SK-N-SH treated with all-trans-retinoic acid at 6 μM for 48 hours (cell line): ENCODE results near the gene NFATC2IP.

Source experiments
- ATAC-seq: fragments of 200-7000 bp; cut with Tn5 transposase; 3 replicates; pipeline ENCODE4 v1.9.1; 2020; ENCODE audit warnings: mild to moderate bottlenecking, moderate library complexity
- ARNTL ChIP-seq: fragments of 450-650 bp; formaldehyde crosslinking; IDR thresholded peaks from 2 replicates; pipeline ENCODE4 v1.5.0; 2020; ENCODE audit warnings: low read depth, mild to moderate bottlenecking, moderate library complexity, borderline replicate concordance
- BACH2 ChIP-seq: fragments of 250-450 bp; sonication (Bioruptor Pico); IDR thresholded peaks from 2 replicates; pipeline ENCODE4 v1.9.0; 2021; ENCODE audit warnings: mild to moderate bottlenecking, borderline replicate concordance
- CSDC2 ChIP-seq: fragments of 250-450 bp; sonication (Bioruptor Pico); IDR thresholded peaks from 2 replicates; pipeline ENCODE4 v1.5.0; 2020; ENCODE audit warnings: mild to moderate bottlenecking, moderate library complexity
- ESRRG ChIP-seq: fragments of 250-450 bp; sonication (Bioruptor Pico); IDR thresholded peaks from 2 replicates; pipeline ENCODE4 v1.6.1; 2021; ENCODE audit warnings: mild to moderate bottlenecking
- ISL1 ChIP-seq: fragments of 250-450 bp; sonication (Bioruptor Pico); IDR thresholded peaks from 2 replicates; pipeline ENCODE4 v2.1.2; 2022; ENCODE audit warnings: mild to moderate bottlenecking, moderate library complexity
- OSR1 ChIP-seq: fragments of 250-450 bp; sonication (Bioruptor Pico); IDR thresholded peaks from 2 replicates; pipeline ENCODE4 v1.8.0; 2022; ENCODE audit warnings: moderate library complexity, mild to moderate bottlenecking, inconsistent platforms
- POU6F1 ChIP-seq: fragments of 250-450 bp; sonication (Bioruptor Pico); IDR thresholded peaks from 2 replicates; pipeline ENCODE4 v1.8.0; 2021; ENCODE audit warnings: low read depth, mild to moderate bottlenecking, moderate library complexity, borderline replicate concordance
- PPARA ChIP-seq: fragments of 250-450 bp; sonication (Bioruptor Pico); IDR thresholded peaks from 2 replicates; pipeline ENCODE4 v1.5.0; 2020; ENCODE audit warnings: mild to moderate bottlenecking, borderline replicate concordance
- RARB ChIP-seq: fragments of 250-450 bp; sonication (Bioruptor Pico); IDR thresholded peaks from 2 replicates; pipeline ENCODE4 v1.8.0; 2021; ENCODE audit warnings: mild to moderate bottlenecking, moderate library complexity
- SNAI2 ChIP-seq: fragments of 250-450 bp; sonication (Bioruptor Pico); IDR thresholded peaks from 2 replicates; pipeline ENCODE4 v1.5.0; 2020; ENCODE audit warnings: mild to moderate bottlenecking, moderate library complexity
- TCF4 ChIP-seq: fragments of 250-450 bp; sonication (Bioruptor Pico); IDR thresholded peaks from 2 replicates; pipeline ENCODE4 v1.8.0; 2021; ENCODE audit warnings: mild to moderate bottlenecking, moderate library complexity, borderline replicate concordance
- ZC3H10 ChIP-seq: fragments of 250-450 bp; sonication (Bioruptor Pico); IDR thresholded peaks from 2 replicates; pipeline ENCODE4 v1.5.1; 2021; ENCODE audit warnings: mild to moderate bottlenecking, moderate library complexity
- ZFP3 ChIP-seq: fragments of 250-450 bp; sonication (Bioruptor Pico); IDR thresholded peaks from 2 replicates; pipeline ENCODE4 v1.5.0; 2020; ENCODE audit warnings: mild to moderate bottlenecking, moderate library complexity
- ZFP30 ChIP-seq: fragments of 450-650 bp; formaldehyde crosslinking; IDR thresholded peaks from 2 replicates; pipeline ENCODE4 v1.5.0; 2022; ENCODE audit warnings: mild to moderate bottlenecking, moderate library complexity
- ZNF70 ChIP-seq: fragments of 450-650 bp; formaldehyde crosslinking; IDR thresholded peaks from 2 replicates; pipeline ENCODE4 v1.5.0; 2020; ENCODE audit warnings: mild to moderate bottlenecking, moderate library complexity
- TF ChIP-seq, protein P1 (sequence below): fragments of 250-450 bp; sonication (Bioruptor Pico); IDR thresholded peaks from 2 replicates; pipeline ENCODE4 v1.5.0; 2020; ENCODE audit warnings: mild to moderate bottlenecking, moderate library complexity
- TF ChIP-seq, protein P2 (sequence below): fragments of 250-450 bp; sonication (Bioruptor Pico); IDR thresholded peaks from 2 replicates; pipeline ENCODE4 v1.5.1; 2020; ENCODE audit warnings: low read depth, mild to moderate bottlenecking, moderate library complexity
- TF ChIP-seq, protein P3 (sequence below): fragments of 250-450 bp; sonication (Bioruptor Pico); IDR thresholded peaks from 2 replicates; pipeline ENCODE4 v1.5.1; 2021; ENCODE audit warnings: mild to moderate bottlenecking, moderate library complexity
- TF ChIP-seq, protein P4 (sequence below): fragments of 250-450 bp; sonication (Bioruptor Pico); IDR thresholded peaks from 2 replicates; pipeline ENCODE4 v1.8.0; 2020; ENCODE audit warnings: mild to moderate bottlenecking, moderate library complexity, borderline replicate concordance

Gene NFATC2IP

GRCh38 chr16:28918698-28919097 lies 32.0 kb upstream of the NFATC2IP start:
- TF ChIP-seq SNAI2 (CRISPR knock-in tag) (no peak), POU6F1 (no peak), ESRRG (CRISPR knock-in tag) (no peak), BACH2 (no peak), OSR1 (no peak), PPARA (CRISPR knock-in tag) (no peak), ZNF70 (CRISPR knock-in tag) (no peak), CSDC2 (CRISPR knock-in tag) (no peak)
- TF ChIP-seq, protein P1, sequence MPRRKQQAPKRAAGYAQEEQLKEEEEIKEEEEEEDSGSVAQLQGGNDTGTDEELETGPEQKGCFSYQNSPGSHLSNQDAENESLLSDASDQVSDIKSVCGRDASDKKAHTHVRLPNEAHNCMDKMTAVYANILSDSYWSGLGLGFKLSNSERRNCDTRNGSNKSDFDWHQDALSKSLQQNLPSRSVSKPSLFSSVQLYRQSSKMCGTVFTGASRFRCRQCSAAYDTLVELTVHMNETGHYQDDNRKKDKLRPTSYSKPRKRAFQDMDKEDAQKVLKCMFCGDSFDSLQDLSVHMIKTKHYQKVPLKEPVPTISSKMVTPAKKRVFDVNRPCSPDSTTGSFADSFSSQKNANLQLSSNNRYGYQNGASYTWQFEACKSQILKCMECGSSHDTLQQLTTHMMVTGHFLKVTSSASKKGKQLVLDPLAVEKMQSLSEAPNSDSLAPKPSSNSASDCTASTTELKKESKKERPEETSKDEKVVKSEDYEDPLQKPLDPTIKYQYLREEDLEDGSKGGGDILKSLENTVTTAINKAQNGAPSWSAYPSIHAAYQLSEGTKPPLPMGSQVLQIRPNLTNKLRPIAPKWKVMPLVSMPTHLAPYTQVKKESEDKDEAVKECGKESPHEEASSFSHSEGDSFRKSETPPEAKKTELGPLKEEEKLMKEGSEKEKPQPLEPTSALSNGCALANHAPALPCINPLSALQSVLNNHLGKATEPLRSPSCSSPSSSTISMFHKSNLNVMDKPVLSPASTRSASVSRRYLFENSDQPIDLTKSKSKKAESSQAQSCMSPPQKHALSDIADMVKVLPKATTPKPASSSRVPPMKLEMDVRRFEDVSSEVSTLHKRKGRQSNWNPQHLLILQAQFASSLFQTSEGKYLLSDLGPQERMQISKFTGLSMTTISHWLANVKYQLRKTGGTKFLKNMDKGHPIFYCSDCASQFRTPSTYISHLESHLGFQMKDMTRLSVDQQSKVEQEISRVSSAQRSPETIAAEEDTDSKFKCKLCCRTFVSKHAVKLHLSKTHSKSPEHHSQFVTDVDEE (CRISPR knock-in tag), result no peak
- TF ChIP-seq, protein P2, sequence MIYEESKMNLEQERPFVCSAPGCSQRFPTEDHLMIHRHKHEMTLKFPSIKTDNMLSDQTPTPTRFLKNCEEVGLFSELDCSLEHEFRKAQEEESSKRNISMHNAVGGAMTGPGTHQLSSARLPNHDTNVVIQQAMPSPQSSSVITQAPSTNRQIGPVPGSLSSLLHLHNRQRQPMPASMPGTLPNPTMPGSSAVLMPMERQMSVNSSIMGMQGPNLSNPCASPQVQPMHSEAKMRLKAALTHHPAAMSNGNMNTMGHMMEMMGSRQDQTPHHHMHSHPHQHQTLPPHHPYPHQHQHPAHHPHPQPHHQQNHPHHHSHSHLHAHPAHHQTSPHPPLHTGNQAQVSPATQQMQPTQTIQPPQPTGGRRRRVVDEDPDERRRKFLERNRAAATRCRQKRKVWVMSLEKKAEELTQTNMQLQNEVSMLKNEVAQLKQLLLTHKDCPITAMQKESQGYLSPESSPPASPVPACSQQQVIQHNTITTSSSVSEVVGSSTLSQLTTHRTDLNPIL (CRISPR knock-in tag), result no peak
- ATAC-seq, result no peak

DNA sequence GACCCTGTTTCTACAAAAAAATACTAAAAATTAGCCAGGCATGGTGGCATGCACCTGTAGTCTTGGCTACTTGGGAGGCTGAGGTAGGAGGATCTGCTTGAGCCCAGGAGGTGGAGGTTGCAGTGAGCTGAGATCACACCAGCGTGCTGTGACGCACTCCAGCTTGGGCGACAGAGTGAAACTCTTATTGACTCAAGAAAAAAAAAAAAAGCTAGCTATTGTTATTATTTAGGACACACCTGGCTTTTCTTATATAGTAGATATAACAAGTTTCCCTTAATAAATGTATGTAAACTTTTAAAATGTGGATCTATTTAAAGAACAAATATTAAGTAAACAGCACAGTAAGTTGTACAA lies 27.5 kb upstream of the NFATC2IP start:
- ATAC-seq, result no peak
- TF ChIP-seq OSR1 (no peak), ARNTL (no peak), ZFP3 (CRISPR knock-in tag) (no peak), ZC3H10 (CRISPR knock-in tag) (no peak)

GRCh38 chr16:28923652-28924398 lies 26.9 kb upstream of the NFATC2IP start:
- TF ChIP-seq ISL1 (no peak), ESRRG (CRISPR knock-in tag) (no peak), OSR1 (no peak), ZC3H10 (CRISPR knock-in tag) (no peak), ARNTL (no peak), TCF4 (CRISPR knock-in tag) (no peak), ZFP30 (CRISPR knock-in tag) (no peak), SNAI2 (CRISPR knock-in tag) (no peak), ZNF70 (CRISPR knock-in tag) (no peak), RARB (CRISPR knock-in tag) (no peak), POU6F1 (no peak)
- TF ChIP-seq, protein P2 (CRISPR knock-in tag), result no peak
- no peak for ATAC-seq

GRCh38 chr16:28924399-28924761 lies 26.4 kb upstream of the NFATC2IP start:
- no peak for ATAC-seq
- TF ChIP-seq TCF4 (CRISPR knock-in tag) (no peak), ZNF70 (CRISPR knock-in tag) (no peak), ARNTL (no peak)
- TF ChIP-seq, protein P1 (CRISPR knock-in tag), result no peak
- TF ChIP-seq, protein P3, sequence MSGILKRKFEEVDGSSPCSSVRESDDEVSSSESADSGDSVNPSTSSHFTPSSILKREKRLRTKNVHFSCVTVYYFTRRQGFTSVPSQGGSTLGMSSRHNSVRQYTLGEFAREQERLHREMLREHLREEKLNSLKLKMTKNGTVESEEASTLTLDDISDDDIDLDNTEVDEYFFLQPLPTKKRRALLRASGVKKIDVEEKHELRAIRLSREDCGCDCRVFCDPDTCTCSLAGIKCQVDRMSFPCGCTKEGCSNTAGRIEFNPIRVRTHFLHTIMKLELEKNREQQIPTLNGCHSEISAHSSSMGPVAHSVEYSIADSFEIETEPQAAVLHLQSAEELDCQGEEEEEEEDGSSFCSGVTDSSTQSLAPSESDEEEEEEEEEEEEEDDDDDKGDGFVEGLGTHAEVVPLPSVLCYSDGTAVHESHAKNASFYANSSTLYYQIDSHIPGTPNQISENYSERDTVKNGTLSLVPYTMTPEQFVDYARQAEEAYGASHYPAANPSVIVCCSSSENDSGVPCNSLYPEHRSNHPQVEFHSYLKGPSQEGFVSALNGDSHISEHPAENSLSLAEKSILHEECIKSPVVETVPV, result no peak
- TF ChIP-seq, protein P4, sequence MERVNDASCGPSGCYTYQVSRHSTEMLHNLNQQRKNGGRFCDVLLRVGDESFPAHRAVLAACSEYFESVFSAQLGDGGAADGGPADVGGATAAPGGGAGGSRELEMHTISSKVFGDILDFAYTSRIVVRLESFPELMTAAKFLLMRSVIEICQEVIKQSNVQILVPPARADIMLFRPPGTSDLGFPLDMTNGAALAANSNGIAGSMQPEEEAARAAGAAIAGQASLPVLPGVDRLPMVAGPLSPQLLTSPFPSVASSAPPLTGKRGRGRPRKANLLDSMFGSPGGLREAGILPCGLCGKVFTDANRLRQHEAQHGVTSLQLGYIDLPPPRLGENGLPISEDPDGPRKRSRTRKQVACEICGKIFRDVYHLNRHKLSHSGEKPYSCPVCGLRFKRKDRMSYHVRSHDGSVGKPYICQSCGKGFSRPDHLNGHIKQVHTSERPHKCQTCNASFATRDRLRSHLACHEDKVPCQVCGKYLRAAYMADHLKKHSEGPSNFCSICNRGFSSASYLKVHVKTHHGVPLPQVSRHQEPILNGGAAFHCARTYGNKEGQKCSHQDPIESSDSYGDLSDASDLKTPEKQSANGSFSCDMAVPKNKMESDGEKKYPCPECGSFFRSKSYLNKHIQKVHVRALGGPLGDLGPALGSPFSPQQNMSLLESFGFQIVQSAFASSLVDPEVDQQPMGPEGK (CRISPR knock-in tag), result no peak
